GM04503 (cell line): Measurements from ENCODE around the gene GJB5.

Source experiments
- DNase-seq: peaks from one replicate; pipeline ENCODE4 v3.0.0-alpha.2; 2012; ENCODE audit warnings: low read depth

GJB5 gene

DNA sequence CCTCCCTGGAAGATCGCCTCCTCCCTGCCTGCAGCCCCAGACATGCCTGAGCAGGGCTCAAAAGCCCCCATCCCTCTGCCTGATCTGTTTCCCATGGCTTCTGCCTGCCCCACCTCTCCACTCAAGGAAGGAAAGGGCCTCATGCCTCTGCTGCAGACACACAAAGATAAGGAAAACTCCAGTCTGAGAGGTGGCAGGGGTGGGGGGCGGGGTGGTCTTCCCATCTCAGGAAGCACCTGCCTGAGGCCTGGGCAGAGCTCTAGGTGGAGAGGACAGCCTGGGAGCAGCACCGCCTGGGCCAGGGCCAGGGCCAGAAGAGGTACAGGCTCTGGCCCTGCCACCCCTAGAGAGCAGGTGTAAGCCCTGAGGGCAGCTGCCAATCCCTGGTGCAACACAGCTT is 22.1 kb downstream of the GJB5 start:
- no peak for DNase-seq

DNA sequence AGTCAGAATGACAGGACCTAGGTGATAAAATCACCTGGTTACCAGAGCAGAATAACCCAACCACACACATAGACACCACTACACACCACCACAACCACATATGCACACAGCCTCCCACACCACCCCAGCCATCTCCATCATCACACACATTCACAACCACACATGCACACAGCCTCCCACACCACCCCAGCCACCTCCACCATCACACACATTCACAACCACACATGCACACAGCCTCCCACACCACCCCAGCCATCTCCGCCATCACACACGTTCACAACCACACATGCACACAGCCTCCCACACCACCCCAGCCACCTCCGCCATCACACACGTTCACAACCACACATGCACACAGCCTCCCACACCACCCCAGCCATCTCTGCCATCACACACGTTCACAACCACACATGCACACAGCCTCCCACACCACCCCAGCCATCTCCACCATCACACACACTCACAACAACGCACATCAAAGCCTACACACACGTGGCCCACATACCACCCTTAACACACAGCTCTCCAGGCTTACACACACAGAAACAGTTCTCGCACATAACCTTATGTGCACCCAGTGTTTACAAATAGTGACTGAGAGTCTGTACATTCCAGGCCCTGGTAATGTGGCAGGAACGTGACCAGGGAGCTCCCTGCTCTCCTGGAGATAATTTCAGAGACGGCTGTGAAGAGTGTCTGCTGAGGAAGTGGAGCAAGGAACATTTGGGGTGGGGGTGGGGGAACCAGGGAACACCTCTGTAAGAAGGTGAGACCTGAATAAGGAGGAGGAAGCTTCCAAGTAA is 22.9 kb downstream of the GJB5 start:
- no peak for DNase-seq

DNA sequence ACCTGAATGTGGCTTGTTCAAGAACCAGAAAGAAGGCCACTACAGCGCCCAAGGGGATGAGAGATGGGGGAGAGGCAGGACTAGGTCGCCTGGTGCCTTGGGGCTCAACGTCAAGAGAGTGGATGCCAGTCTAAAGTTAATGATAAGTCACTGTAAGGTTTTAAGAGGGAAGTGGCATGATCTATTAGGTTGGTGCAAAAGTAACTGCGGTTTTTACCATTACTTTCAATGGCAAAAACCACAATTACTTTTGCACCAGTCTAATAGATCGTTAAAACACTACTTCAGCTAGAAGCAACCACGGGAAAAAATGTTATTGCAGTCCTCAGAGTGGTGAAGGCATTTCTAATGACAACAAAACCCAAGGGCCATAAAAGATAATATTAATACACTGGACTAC is 23.5 kb downstream of the GJB5 start:
- DNase-seq: no peak

DNA sequence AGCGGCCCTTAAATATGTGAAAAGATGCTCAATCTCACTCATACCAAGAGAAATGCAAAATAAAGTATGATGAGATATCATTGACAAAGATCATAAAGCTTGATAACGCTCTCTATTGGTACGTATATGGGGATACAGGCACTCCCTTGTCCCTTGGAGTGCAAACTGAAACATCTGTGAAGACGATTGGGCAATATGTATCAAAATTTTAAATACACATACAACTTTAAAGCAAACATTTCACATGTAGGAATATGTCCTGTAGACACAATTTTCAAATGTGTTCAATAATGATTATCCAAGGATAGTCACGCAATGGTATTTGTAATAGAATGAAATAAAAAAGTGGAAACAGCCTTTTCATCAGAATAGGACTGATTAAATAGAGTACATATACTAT is 24.2 kb downstream of the GJB5 start:
- no peak for DNase-seq

GRCh38 chr1:34779526-34779925 is 24.7 kb downstream of the GJB5 start:
- DNase-seq: no peak

DNA sequence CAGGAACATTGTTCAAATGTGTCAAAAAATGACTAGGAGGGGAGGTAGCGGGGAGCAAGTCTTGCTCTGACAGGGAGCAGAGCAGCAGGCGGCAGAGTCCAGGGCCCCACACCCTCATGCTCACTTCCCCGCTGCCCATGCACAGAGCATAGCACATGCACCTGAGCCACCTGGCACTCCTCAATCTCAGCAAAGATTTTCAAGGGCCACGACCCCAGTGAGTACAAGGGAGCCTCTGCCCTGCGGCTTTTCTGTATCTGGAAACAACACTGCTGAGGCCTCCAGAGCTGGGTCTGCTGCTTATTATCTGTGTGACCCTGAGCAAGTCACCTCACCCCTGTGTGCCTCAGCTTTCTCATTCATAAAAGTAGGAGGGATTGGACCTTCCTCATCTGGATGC is 25.1 kb downstream of the GJB5 start:
- no peak for DNase-seq

DNA sequence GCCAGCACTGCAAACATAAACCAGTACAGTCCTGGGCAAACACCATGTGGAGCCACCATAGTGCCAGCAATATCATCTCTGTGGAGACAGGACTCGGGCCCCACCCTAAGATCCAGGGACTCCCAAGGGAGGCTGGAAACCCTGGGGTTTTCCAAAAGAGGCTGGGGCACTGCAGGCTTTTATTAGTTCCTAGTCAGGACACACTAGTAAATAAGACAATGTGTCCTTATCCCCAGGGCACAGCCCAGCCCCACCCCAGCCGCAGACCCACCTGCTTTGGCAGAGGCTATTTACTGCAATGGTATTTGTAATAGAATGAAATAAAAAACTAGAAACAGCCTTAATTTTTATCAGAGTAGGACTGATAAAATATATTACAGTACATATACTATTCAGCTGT is 25.7 kb downstream of the GJB5 start:
- no peak for DNase-seq

DNA sequence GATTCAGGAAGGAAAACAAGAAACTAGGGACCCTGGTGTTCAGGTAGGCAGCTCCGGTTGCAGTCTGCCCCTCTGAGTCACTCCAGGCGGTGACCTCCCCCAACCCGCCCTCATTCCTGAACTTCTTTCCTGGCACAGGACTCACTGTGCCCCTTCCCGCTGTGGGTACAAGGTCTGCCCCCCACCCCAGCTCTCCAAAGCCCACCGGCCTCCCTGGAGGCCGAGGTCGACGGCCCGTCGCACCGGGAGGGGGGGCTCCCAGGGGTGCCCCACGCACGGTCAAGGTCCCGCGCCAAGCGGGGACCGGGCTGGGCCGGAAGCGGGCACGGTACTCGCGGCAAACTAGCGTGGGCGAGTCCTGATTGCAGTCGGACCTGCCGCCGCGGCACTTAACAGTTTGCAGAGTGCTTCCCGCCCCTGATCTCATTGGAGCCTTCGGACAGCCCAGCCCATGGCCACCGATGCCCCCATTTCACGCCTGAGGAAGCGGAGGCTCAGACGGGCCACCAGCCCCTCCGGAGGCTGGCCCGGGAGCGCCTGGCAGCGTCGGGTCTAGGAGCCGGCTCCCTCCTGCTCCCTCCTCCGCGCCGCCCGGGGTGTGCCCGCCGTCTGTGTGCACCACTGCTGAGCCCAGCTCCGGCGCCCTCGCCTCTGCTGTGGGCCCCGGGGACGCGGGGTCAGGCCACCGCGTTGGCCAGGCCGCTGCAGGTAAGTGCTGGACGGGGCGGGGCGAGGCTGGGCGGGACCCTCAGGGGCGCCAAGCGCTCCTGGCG is 26.4 kb downstream of the GJB5 start, which contains the start of gene GJB3:
Gene GJB3, plus strand, starts transcription at position 144 of the 773 bp plus-strand sequence. CDS start 3,549 bp downstream, outside the sequence.
- DNase-seq: no peak

DNA sequence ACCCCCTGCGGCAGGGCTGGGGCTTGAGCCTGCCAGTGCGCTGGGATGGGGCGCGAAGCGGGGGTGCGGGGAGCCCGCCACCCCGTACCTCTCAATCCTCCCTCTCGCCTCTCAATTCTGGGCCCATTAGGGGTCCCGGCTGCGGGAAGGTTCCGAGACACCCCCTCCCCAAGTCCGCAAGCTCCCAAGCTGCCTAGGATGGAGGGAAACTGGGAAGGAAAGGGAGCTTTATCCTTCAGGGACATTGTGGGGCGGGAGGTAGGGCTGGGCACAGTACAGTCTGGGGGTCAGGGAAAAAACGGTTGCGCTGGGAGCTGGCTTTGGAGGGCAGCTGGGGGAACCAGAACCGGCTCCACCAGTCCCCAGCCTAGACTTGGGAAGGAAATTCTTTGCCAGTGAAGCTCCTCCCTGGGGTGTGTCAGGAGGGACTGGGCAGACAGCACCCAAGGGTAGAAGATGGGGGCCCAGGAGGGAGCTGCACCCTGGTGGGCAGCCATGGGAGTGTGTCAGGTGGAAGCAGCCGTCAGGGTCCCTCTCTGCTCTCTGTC is 27.1 kb downstream of the GJB5 start:
- DNase-seq: no peak

- DNase-seq: no peak
Observed at GRCh38 chr1:34784751-34785221, 29.9 kb downstream of the GJB5 start.

- DNase-seq: no peak
Observed at GRCh38 chr1:34785231-34785874, 30.5 kb downstream of the GJB5 start.

GRCh38 chr1:34785875-34786470 is 31.1 kb downstream of the GJB5 start:
- no peak for DNase-seq

- DNase-seq: no peak
Observed at GRCh38 chr1:34786521-34787325, 31.9 kb downstream of the GJB5 start.

DNA sequence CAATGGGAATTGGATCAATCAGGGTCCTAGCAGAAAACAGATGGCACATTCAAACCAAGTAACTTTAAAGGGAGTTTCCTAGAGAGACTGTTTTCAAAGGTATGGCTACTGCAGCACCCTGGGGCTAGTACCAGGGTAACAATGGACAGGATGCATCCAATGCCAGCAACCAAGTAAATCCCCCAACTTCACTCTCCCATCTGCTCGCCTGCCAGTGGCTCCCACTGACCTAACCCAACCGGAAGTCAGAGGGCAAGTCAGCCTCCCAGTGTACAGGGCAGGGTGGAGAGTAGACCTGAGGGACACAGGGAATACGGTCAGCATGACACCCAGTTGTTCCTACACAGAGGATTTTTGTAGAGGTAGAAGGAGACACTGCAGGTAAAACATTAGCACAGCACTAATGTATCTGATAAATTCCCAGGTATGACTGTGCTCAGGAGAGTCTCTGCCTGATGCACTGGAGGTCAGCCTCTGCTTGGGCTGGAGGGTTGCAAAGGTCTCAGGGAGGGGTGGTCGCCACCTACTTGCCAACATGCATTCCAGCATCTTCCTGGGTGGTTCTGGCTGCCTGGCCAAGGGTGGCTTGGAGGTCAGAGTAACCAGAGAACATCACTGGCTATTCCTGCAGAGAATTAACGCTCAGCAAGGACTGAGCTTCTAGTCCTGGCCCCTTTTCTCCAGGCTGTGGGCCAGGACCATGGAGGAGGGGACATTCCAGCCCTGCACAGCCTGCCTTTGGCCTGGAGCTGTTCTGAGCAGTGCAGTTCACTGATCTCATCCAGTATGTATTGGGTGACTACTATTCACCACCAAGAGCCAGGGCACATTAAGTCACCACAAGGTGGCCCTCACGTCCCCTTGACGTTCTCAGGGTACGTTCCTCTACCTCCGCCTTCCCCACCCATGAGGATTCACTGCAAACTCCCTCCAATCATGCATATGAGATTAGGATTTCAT is 32.9 kb downstream of the GJB5 start:
- peak; percentile 30 for DNase-seq

DNA sequence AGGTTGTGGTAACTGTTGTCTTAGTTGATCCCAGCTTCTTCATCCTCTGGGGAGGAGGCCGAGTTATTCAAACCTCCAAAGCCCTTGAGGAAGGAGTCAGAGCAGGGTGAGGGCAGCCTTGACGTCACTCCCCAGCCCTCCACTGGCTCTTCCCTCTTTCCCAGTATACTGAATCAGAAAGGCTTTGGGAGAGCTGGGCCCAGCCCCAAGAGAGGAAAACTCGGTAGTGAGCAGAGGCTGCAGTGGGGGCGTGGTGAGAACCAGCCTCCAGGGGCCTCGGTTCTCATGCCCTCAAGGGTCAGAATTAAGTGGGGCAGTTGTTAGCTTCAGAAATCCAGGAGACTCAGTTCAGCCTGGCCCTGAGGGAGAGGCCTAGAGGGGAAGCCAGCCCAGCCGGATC is 36.1 kb downstream of the GJB5 start:
- DNase-seq: no peak

DNA sequence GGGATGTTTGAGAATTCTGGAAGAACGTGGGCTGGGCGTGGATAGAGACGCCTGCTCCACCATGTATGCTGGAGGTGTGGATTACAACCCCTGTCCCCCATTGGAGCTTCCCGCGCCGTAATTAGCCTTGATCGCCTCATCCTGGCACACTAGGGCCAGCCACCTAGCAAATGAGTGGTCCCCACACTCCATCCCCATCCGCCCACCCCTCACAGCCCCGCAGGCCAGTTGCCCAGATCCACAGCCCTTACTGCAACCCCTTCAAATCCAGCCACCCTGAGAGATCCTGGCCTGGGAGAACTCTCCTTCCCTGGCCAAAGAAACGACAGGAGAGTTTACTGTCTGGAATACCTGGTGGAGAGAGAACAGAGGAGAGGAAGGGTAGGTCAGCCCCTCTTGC is 37.6 kb downstream of the GJB5 start:
- no peak for DNase-seq

GRCh38 chr1:34792868-34793727 is 38.3 kb downstream of the GJB5 start, which contains the start of gene GJA4:
Gene GJA4 (plus strand): TSS chr1:34792999. CDS start chr1:34794214, 1,215 bp downstream.
- DNase-seq: no peak

- no peak for DNase-seq
Observed at GRCh38 chr1:34794001-34794789, 39.3 kb downstream of the GJB5 start.
